DND-41 (cell line): ENCODE data around the gene UIMC1.

Source experiments
- EZH2 ChIP-seq: IDR thresholded peaks from 3 replicates; pipeline ENCODE4 v1.6.1; 2012; ENCODE audit warnings: borderline replicate concordance, low read depth, mild to moderate bottlenecking, moderate library complexity, low read length, inconsistent platforms; ENCODE audit not compliant: severe bottlenecking
- TF ChIP-seq, protein P1 (sequence below): IDR thresholded peaks from 2 replicates; pipeline ENCODE4 v1.5.1; 2012; ENCODE audit warnings: borderline replicate concordance, low read length, moderate library complexity, mild to moderate bottlenecking; ENCODE audit not compliant: poor library complexity, severe bottlenecking; ENCODE audit errors: extremely low read depth

DNA sequence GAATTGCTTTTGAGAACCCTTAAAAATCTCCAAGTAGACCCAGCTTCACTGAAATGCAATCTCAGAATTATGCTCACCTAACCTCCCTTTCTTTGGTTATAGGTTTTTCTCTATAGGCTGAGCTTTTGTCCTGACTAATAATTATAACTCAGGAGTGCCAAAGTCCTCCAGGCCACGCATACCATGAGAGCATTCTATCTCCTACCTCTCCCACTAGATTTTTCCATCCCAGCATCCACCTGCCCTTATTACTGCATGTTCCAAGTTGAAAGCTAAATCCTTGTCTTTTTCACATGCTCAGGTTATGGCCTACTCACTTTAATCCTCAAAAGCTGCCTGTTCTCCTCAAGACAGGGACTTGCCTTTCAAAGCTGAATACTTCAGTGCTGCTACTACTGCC is 38.1 kb upstream of the UIMC1 start:
- TF ChIP-seq, protein P1, sequence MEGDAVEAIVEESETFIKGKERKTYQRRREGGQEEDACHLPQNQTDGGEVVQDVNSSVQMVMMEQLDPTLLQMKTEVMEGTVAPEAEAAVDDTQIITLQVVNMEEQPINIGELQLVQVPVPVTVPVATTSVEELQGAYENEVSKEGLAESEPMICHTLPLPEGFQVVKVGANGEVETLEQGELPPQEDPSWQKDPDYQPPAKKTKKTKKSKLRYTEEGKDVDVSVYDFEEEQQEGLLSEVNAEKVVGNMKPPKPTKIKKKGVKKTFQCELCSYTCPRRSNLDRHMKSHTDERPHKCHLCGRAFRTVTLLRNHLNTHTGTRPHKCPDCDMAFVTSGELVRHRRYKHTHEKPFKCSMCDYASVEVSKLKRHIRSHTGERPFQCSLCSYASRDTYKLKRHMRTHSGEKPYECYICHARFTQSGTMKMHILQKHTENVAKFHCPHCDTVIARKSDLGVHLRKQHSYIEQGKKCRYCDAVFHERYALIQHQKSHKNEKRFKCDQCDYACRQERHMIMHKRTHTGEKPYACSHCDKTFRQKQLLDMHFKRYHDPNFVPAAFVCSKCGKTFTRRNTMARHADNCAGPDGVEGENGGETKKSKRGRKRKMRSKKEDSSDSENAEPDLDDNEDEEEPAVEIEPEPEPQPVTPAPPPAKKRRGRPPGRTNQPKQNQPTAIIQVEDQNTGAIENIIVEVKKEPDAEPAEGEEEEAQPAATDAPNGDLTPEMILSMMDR: no peak
- TF ChIP-seq EZH2: no peak
